ENCODE measurements around the gene GDF15. TPM values are rescaled to one million over a fixed set of nuclear protein-coding genes. Genes with fewer than 3 reads are reported as not detected.

GDF15 gene
- total and polyA plus RNA-seq, 8 donors, result 28.1 to 277 (median 43.5) TPM

DNA sequence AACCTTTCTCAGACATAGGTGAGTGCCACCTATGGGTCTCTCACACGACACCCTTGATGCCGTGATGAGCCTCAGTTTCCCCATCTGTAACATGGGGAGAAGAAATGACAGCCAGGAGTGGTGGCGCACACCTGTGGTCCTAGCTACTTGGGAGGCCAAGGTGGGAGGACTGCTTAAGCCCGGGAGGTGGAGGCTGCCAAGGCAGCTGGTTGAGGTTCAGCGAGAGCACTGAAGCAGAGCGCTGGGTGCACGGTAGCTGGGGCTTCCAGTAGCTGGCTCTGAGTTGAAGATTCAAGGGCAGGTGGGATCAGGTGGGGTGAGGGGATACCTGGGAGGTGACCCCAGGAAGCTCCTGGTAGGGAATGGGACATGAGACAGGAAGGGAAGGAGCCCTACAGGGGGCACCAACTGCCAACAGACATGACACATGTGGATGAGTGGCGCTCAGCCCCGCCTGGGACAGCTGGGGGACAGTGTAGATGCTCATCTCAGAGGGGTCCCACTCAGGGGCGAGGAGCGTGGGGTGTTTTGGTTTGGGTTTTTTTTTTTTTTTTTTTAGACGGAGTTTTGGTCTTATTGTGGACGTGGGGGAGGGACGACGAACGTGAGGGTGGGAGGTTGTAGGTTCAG is 26.8 kb downstream of the GDF15 start:
- peaks cover 8 to 15% (median 8%) of the 10 kb centered on the region in 3 donors for H3K4me1 ChIP-seq
- TF ChIP-seq, protein P1, sequence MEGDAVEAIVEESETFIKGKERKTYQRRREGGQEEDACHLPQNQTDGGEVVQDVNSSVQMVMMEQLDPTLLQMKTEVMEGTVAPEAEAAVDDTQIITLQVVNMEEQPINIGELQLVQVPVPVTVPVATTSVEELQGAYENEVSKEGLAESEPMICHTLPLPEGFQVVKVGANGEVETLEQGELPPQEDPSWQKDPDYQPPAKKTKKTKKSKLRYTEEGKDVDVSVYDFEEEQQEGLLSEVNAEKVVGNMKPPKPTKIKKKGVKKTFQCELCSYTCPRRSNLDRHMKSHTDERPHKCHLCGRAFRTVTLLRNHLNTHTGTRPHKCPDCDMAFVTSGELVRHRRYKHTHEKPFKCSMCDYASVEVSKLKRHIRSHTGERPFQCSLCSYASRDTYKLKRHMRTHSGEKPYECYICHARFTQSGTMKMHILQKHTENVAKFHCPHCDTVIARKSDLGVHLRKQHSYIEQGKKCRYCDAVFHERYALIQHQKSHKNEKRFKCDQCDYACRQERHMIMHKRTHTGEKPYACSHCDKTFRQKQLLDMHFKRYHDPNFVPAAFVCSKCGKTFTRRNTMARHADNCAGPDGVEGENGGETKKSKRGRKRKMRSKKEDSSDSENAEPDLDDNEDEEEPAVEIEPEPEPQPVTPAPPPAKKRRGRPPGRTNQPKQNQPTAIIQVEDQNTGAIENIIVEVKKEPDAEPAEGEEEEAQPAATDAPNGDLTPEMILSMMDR (IDR thresholded peaks at IDR 0.05), result no peak
- ATAC-seq, result no peak
- H3K27me3 ChIP-seq, result no peaks in the 10 kb centered on the region
- FAIRE-seq, result no peak
- H3K36me3 ChIP-seq, result no peaks in the 10 kb centered on the region
- 60 to 64% methylated on average over 16 of the region's 16 CpGs for WGBS, 2 donors
- DNase-seq, result peak in 2 of 6 donors; percentile 25 to 45
- H3K27ac ChIP-seq, result no peak overlapping the region
- intact Hi-C loops (cut with DNase I), result loop anchor here (5.0 kb wide), 1 partner anchor 65 kb away; no protein-coding TSS in a partner anchor
- no peak overlapping the region for H3K4me3 ChIP-seq
- no peaks in the 10 kb centered on the region for H3K9me3 ChIP-seq

DNA sequence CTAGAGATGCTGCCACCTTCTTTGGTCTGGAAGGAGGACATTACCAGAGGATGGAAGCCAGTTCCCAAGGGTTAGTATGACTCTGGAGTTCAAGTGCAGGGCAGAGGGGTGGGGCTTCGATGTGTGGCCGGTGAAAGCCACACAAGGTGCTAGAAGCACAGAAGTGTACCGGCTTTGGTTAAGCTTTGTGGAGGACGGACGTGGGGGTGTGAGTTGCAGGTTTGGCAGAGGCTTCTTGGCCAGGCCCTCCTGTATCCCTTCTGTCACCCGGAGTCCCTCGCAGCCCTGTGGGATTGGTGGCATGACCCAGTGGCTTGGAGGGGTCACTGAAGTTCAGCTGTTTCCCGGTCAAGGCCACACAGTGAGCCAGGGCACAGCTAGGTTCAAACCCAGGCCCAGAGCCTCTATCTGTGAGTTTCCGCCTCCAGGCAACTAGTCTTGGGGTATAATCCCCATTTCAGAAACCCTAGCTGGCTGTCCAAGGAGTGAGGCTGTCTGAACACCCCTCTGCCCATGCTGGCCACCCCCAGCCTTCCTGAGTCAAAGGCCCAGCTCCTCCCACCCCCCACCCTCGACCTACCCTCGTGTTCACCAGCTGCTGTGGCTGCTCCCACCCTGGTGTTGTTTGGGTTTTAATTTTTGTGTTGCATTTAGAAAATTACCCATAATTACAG is 28.7 kb downstream of the GDF15 start:
- no peaks in the 10 kb centered on the region for H3K27me3 ChIP-seq
- no peaks in the 10 kb centered on the region for H3K36me3 ChIP-seq
- no peak for FAIRE-seq
- peak overlapping the region in 1 of 4 donors; percentile 14 for H3K4me3 ChIP-seq
- H3K4me1 ChIP-seq, result peaks cover 9 to 26% (median 12%) of the 10 kb centered on the region in 3 donors
- H3K9me3 ChIP-seq, result no peaks in the 10 kb centered on the region
- TF ChIP-seq, protein P1 (IDR thresholded peaks at IDR 0.05), result no peak
- WGBS, 2 donors, result 41 to 50% methylated on average over 11 of the region's 11 CpGs
- no peak for ATAC-seq
- peak in 2 of 6 donors; percentile 20 to 25 for DNase-seq
- H3K27ac ChIP-seq, result peak overlapping the region in 1 of 4 donors; percentile 83
- intact Hi-C loops (cut with DNase I), result loop anchor here (5.0 kb wide), 1 partner anchor 67 kb away; no protein-coding TSS in a partner anchor

DNA sequence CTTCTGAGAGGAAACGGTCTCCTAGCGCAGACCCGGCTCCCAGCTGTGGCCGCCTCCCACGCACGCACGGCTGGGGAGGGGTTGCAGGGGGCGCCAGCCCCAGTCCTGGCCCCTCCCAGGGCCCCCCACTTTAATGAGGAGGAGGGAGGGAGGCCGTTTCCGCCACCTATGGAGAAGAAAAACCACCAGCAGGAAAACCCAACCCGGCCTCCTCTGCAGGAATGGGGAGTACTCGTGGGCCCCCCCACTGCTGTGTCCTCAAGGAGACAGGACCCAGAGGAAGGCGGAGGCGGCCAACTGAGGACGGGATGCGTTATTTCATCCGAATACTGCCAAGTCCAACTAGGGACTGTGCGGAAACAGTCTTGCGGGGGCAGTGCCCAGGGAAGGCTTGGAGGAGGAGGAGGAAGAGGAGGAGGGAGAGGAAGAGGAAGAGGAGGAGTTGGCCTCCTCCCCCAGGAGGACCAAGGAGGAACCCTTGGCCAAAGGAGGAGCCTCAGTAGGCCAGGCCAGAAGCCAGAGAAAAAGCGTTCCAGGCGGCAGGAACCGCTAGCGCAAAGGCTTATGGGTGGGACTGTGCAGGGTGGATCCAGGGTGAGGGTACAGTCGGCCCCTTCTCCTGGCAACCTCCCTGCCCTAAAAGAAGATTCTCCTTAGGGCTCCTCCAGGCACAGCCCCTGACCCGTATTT is 29.4 kb downstream of the GDF15 start:
- TF ChIP-seq, protein P1 (IDR thresholded peaks at IDR 0.05), result no peak
- Histone ChIP-seq H3K4me3 (peak overlapping the region in 1 of 4 donors; percentile 14), H3K27ac (peak overlapping the region in 2 of 4 donors; percentile 82 to 83), H3K36me3 (no peaks in the 10 kb centered on the region), H3K4me1 (peaks cover 9 to 27% (median 12%) of the 10 kb centered on the region in 3 donors), H3K27me3 (no peaks in the 10 kb centered on the region), H3K9me3 (no peaks in the 10 kb centered on the region)
- intact Hi-C loops (cut with DNase I), result no loop called here
- peak in 1 of 4 donors; percentile 2 for ATAC-seq
- 49 to 60% methylated on average over 22 to 25 of the region's 25 CpGs for WGBS, 2 donors
- FAIRE-seq, result no peak
- DNase-seq, result peak in 3 of 6 donors; percentile 55 to 68 (median 64)

DNA sequence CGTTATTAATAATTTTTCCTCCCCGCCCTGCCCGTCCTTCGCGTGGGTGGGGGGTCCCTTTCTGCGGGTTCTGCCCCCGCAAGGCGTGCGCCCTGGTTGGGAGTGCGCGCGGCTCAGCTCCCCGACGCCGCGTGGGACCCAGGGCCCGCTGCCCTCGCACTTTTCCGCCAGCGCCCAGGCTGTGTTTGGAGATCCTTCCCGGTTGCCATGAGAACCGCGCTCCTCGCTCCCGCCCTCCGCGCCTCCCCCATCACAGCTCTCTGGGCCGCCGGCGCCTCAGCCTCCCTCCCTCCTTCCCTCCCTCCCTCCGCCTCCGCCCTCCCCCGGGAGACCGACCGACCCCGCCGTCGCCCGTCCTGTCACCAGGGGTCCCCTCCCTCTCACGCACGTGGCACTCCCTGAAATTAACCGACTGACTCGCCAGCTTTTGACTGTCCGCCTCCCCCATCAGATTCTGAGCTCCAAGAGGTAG is 30.9 kb downstream of the GDF15 start:
- DNase-seq (peak; percentile 71 to 93 (median 84)), FAIRE-seq (no peak), ATAC-seq (peak; percentile 51 to 69 (median 59))
- intact Hi-C loops (cut with DNase I), result no loop called here
- H3K27ac ChIP-seq, result peak overlapping the region; percentile 39 to 83 (median 74)
- H3K27me3 ChIP-seq, result no peaks in the 10 kb centered on the region
- WGBS, 2 donors, result 2% methylated on average over 33 to 44 of the region's 44 CpGs
- H3K9me3 ChIP-seq, result no peaks in the 10 kb centered on the region
- H3K36me3 ChIP-seq, result no peaks in the 10 kb centered on the region
- H3K4me3 ChIP-seq, result peak overlapping the region in 2 of 4 donors; percentile 26 to 44
- peaks cover 9 to 33% (median 12%) of the 10 kb centered on the region in 3 donors for H3K4me1 ChIP-seq
- TF ChIP-seq, protein P1 (IDR thresholded peaks at IDR 0.05), result no peak
